Astrocyte of the spinal cord (primary cell): ENCODE measurements around the gene GALNT18.

Experiments used
- DNase-seq: peaks from one replicate; pipeline ENCODE4 v3.0.0; 2011; ENCODE audit warnings: low read depth, low spot score
- H3K4me3 ChIP-seq: 2 replicates; pipeline ENCODE4 v1.5.1; 2011; ENCODE audit warnings: low read depth, mild to moderate bottlenecking, low read length, moderate library complexity
- in situ Hi-C: cut with HindIII; loops from 2 replicates; pipeline ENCODE4 v1.10.0; 2017; ENCODE audit warnings: low sequenced_read_pairs
- TF ChIP-seq, protein P1 (sequence below): IDR thresholded peaks from 2 replicates; pipeline ENCODE4 v1.5.1; 2012; ENCODE audit warnings: low read depth, mild to moderate bottlenecking, low read length, inconsistent platforms

The GALNT18 gene

DNA sequence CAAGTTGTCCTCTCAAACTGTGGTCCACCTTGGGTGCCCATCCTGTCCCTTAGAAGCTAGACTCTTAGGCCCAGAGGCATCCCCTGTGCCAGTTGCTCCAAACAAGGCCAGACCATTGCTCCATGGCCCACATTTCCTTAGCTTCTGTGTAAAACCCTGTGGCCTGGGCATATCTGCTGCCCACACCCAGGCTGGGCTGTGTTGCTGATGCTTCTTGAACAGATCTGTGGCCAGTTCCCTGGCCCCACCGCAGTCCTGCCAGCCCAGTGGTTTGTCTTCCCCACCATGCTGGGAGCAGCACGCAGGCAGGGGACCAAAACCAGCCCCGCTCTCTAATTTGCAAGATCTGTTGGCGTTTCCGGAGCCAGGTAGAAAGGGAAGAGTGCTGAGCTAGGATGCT is 341.0 kb downstream of the GALNT18 start:
- in situ Hi-C loops = no loop called here
- no peak overlapping the region for H3K4me3 ChIP-seq
- TF ChIP-seq, protein P1, sequence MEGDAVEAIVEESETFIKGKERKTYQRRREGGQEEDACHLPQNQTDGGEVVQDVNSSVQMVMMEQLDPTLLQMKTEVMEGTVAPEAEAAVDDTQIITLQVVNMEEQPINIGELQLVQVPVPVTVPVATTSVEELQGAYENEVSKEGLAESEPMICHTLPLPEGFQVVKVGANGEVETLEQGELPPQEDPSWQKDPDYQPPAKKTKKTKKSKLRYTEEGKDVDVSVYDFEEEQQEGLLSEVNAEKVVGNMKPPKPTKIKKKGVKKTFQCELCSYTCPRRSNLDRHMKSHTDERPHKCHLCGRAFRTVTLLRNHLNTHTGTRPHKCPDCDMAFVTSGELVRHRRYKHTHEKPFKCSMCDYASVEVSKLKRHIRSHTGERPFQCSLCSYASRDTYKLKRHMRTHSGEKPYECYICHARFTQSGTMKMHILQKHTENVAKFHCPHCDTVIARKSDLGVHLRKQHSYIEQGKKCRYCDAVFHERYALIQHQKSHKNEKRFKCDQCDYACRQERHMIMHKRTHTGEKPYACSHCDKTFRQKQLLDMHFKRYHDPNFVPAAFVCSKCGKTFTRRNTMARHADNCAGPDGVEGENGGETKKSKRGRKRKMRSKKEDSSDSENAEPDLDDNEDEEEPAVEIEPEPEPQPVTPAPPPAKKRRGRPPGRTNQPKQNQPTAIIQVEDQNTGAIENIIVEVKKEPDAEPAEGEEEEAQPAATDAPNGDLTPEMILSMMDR = no peak
- DNase-seq = no peak

DNA sequence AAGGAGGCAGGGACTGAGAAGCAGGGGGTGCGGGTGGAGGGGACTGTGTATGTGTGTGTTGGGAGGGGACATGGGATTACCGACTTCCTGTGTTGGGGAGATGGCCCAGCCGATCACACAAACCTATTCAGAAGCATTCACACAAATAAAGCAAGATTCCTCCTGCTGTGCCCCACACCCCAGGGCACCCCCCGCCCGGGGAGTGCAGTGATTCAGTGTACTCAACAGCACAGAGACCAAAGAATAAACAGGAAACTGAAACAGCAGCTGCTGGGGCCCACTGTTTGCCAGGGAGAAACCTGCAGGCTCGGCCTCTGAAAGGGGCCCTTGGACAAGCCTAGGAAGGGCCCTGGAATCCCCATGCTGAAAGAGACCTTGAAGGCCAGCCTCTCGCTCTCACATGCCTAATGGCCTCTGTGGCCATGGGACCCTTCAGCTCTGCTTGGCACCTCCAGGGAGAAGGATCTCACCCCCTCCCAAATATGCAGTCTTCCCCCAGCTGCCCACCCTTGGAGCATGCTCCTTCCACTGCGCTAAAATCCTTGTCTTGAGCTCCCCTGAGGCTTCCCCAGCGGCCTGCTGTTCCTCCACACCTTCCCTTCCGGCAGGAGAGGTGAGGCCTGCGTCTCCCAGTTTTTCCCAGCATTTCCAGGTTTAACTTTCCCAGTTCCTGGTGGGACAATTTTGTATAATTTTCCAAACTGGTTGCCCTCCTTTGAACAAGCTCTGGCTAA is 341.7 kb downstream of the GALNT18 start:
- in situ Hi-C loops = no loop called here
- TF ChIP-seq, protein P1 = no peak
- no peak overlapping the region for H3K4me3 ChIP-seq
- peak; percentile 45 for DNase-seq

DNA sequence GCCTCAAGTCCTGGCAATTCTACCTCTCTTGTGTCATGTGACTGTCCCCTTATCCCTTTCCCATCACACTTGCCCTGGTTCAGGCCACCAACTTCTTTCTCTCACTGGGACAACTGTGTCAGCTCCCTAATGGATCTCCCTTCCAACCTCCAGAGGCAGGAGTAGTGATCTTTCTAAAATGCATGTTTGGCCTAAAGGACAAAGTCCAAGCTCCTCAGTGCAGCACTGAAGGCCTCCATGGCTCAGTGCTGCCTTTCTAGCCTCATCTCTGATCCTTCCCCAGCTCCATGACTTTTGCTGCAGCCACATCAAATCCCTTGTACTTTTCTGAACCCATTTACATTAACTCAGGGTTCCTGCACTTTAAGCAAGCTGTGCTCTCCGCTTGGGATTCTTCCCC is 349.6 kb downstream of the GALNT18 start:
- TF ChIP-seq, protein P1 = no peak
- in situ Hi-C loops = no loop called here
- H3K4me3 ChIP-seq = no peak overlapping the region
- DNase-seq = no peak

DNA sequence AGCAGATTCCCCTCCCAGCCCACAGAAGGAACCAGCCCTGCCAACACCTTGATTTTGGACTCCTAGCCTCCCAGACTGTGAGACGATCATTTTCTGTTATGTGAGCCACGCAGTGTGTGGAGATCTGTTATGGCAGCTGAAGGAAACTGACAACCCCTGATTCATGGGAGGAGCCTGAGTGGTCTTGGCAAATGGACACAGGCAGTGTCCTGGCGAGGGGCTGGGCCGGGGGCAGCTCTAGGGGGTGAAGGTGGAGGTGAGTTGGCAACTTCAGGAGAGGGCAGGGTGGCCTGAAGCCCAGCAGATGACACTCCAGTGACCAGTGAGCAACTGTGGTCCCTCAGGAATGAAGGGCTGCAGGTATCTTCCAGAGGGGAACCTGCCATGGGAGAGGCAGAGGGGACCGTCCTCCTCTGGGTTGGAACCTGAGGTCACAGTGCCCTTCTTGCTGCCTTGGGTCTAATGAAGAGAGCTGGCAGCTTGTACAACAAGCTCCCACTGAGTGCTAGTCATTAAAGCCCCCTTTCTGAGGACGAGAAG is 351.5 kb downstream of the GALNT18 start:
- no peak for DNase-seq
- in situ Hi-C loops = no loop called here
- no peak overlapping the region for H3K4me3 ChIP-seq
- TF ChIP-seq, protein P1 = no peak

DNA sequence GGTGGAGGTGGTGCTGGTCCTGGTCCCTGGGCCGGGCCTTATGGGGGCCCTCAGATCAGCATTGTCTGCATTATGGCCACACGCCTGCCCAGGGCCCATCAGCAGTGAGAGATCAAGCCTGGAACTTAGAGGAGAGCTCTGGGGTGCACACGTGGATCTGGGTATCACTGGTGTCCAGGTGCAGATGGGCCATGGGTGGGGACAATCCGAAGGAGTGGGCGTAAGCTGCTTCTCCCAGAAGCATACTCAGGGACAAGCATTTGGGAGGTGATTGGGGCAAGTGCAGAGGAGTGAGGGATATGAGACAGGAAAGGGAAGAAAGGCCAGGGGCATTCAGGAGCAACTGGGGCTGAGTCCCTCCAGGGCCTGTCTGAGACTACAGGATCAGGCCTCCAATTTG is 353.1 kb downstream of the GALNT18 start:
- no peak for DNase-seq

DNA sequence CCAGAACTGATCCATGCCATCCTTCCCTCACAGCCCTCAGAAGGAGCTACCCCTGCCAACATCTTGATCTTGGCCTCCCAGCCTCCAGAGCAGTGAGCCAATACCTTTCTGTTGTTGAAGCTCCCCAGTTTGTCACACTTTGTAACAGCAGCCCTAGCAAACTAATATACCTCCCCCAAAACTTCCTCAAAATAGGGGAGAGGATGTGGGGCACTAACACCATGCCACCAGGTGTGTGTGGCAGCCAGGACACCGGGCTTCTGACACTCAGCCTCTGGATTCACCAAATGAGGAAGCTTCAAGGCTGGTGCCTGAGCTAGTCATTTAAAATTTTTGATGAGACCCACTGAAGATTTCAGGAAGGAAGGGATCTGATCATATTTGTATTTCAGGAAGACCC is 353.7 kb downstream of the GALNT18 start:
- no peak for DNase-seq
- TF ChIP-seq, protein P1 = no peak
- no peak overlapping the region for H3K4me3 ChIP-seq
- in situ Hi-C loops = no loop called here

More for the DNA sequence above, 353.1 kb downstream of the GALNT18 start:
- in situ Hi-C loops = no loop called here
- TF ChIP-seq, protein P1 = no peak
- no peak overlapping the region for H3K4me3 ChIP-seq
